OCI-LY3 (cell line): ENCODE results near the gene PTPRD.

Source experiments
- EZH2phosphoT487 ChIP-seq: fragments of 200-600 bp; shearing (Covaris generic); IDR thresholded peaks from 2 replicates; pipeline ENCODE4 v1.6.1; 2018; ENCODE audit warnings: antibody characterized with exemption, mixed run types, low read depth
- TF ChIP-seq, protein P1 (sequence below): fragments of 200-600, 300-600 bp; sonication (generic); IDR thresholded peaks from 2 replicates; pipeline ENCODE4 v1.5.1; 2014; ENCODE audit warnings: antibody characterized with exemption, low read length, low read depth

- TF ChIP-seq, protein P1, sequence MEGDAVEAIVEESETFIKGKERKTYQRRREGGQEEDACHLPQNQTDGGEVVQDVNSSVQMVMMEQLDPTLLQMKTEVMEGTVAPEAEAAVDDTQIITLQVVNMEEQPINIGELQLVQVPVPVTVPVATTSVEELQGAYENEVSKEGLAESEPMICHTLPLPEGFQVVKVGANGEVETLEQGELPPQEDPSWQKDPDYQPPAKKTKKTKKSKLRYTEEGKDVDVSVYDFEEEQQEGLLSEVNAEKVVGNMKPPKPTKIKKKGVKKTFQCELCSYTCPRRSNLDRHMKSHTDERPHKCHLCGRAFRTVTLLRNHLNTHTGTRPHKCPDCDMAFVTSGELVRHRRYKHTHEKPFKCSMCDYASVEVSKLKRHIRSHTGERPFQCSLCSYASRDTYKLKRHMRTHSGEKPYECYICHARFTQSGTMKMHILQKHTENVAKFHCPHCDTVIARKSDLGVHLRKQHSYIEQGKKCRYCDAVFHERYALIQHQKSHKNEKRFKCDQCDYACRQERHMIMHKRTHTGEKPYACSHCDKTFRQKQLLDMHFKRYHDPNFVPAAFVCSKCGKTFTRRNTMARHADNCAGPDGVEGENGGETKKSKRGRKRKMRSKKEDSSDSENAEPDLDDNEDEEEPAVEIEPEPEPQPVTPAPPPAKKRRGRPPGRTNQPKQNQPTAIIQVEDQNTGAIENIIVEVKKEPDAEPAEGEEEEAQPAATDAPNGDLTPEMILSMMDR = no peak
- TF ChIP-seq EZH2phosphoT487 = no peak
Observed at GRCh38 chr9:8860086-8860485, 1752.7 kb downstream of the PTPRD start.
